ENCODE data around the gene MYO5B. TPM values are rescaled to one million over a fixed set of nuclear protein-coding genes. Genes with fewer than 3 reads are reported as not detected.

MYO5B gene
- total RNA-seq, 4 donors from 2014 or later = 53.1 to 74.8 (median 55.2) TPM

DNA sequence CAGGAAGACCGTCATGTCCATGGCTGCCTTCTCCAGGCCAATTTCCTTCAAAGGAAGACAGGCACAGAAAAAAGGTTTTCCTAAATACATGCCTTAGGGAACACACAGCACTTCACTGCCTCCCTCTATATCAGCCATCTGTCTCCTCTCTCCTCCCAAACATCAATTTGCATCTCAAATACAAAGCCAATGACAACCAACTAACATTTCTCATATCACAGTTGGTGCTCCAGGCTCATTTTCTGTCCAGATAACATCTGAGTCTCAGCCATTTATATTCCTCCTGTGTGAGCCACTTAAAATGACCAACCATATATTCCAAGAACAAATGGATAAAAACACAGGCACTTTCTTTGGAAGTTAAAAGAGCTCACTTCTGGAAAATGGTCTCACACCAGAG is 319.2 kb downstream of the MYO5B start:
- no peak for TF ChIP-seq CTCF (IDR thresholded peaks at IDR 0.05)
- no peak for TF ChIP-seq POLR2A (IDR thresholded peaks at IDR 0.05)
- no peak for DNase-seq (ENCODE audit: low spot score in 2 of 2)
- H3K4me3 ChIP-seq (ENCODE audit: low read depth, poor library complexity, severe bottlenecking) = no peak overlapping the region
- 74 to 87% methylated on average over 1 of the region's 1 CpG for WGBS, 2 donors
- intact Hi-C loops (cut with DNase I; ENCODE audit: low total_unique reads) = no loop called here

GRCh38 chr18:49875155-49875554 is 319.8 kb downstream of the MYO5B start:
- peak in 1 of 2 donors; percentile 70 for DNase-seq (ENCODE audit: low spot score in 2 of 2)
- TF ChIP-seq CTCF (IDR thresholded peaks at IDR 0.05) (no peak), POLR2A (IDR thresholded peaks at IDR 0.05) (no peak)
- WGBS, 2 donors = 88 to 94% methylated on average over 3 of the region's 3 CpGs
- intact Hi-C loops (cut with DNase I; ENCODE audit: low total_unique reads) = no loop called here
- H3K4me3 ChIP-seq (ENCODE audit: low read depth, poor library complexity, severe bottlenecking) = no peak overlapping the region

DNA sequence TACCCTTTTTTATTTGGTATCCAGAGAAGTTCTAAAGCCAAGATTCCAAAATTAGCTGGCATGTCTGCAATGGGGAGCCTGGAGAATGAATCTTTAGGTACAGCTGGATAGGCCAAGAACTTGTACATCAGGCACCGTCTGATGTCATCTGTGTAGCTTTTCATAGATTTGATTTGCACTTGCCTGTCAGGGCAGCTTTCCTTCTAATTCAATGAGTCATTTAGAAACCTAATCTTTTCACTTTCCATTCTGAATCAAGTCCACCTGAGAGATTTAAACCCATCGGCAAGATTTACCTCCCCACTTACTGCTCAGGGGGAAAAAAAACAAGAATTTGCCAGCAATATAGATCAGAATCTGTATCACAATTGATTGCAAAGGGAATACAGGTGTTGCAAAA is 320.7 kb downstream of the MYO5B start:
- intact Hi-C loops (cut with DNase I; ENCODE audit: low total_unique reads) = no loop called here
- WGBS, 2 donors = 48 to 58% methylated on average over 2 of the region's 2 CpGs
- H3K4me3 ChIP-seq (ENCODE audit: low read depth, poor library complexity, severe bottlenecking) = no peak overlapping the region
- DNase-seq (ENCODE audit: low spot score in 2 of 2) = no peak
- TF ChIP-seq POLR2A (IDR thresholded peaks at IDR 0.05) (no peak), CTCF (IDR thresholded peaks at IDR 0.05) (no peak)

GRCh38 chr18:49869354-49869753 is 325.6 kb downstream of the MYO5B start:
- intact Hi-C loops (cut with DNase I; ENCODE audit: low total_unique reads) = no loop called here
- TF ChIP-seq CTCF (IDR thresholded peaks at IDR 0.05) (no peak), POLR2A (IDR thresholded peaks at IDR 0.05) (no peak)

DNA sequence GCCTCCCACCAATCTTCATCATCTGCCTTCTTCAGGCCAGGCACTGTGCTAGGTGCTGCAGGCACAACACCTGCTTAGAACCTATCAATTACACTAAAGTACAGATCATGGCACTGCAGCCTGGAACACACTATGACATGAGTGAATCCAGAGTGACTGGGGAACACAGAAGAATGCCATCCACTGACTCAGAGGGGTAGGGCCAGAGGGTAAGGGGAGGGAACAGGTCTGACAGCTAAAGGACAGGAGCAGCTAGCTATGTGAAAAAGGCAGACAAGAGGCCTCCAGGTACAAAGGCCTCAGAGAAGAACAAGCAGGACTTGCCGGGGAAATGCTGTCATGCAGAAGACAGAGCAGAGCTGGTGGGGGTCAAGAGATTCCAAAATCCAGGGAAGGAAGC is 328.3 kb downstream of the MYO5B start:
- H3K4me3 ChIP-seq (ENCODE audit: low read depth, poor library complexity, severe bottlenecking) = no peak overlapping the region
- no peak for TF ChIP-seq CTCF (IDR thresholded peaks at IDR 0.05)
- no peak for TF ChIP-seq POLR2A (IDR thresholded peaks at IDR 0.05)
- 71 to 75% methylated on average over 1 of the region's 1 CpG for WGBS, 2 donors
- intact Hi-C loops (cut with DNase I; ENCODE audit: low total_unique reads) = no loop called here
- no peak for DNase-seq (ENCODE audit: low spot score in 2 of 2)

More at GRCh38 chr18:49869354-49869753, 325.6 kb downstream of the MYO5B start:
- 77 to 95% methylated on average over 6 of the region's 6 CpGs for WGBS, 2 donors
- H3K4me3 ChIP-seq (ENCODE audit: low read depth, poor library complexity, severe bottlenecking) = no peak overlapping the region
- peak in 1 of 2 donors; percentile 43 for DNase-seq (ENCODE audit: low spot score in 2 of 2)

GRCh38 chr18:49865401-49865800 is 329.5 kb downstream of the MYO5B start:
- intact Hi-C loops (cut with DNase I; ENCODE audit: low total_unique reads) = no loop called here
- TF ChIP-seq POLR2A (IDR thresholded peaks at IDR 0.05) (no peak), CTCF (IDR thresholded peaks at IDR 0.05) (no peak)
- no peak overlapping the region for H3K4me3 ChIP-seq (ENCODE audit: low read depth, poor library complexity, severe bottlenecking)
- 25 to 44% methylated on average over 2 of the region's 2 CpGs for WGBS, 2 donors
- DNase-seq (ENCODE audit: low spot score in 2 of 2) = peak in 1 of 2 donors; percentile 71

Measured in lower leg skin (tissue), 4 donors.